ENCODE data around the gene CD300LF.

Gene CD300LF

GRCh38 chr17:74687886-74688285 lies 24.8 kb downstream of the CD300LF start:
- TF ChIP-seq, protein P1, sequence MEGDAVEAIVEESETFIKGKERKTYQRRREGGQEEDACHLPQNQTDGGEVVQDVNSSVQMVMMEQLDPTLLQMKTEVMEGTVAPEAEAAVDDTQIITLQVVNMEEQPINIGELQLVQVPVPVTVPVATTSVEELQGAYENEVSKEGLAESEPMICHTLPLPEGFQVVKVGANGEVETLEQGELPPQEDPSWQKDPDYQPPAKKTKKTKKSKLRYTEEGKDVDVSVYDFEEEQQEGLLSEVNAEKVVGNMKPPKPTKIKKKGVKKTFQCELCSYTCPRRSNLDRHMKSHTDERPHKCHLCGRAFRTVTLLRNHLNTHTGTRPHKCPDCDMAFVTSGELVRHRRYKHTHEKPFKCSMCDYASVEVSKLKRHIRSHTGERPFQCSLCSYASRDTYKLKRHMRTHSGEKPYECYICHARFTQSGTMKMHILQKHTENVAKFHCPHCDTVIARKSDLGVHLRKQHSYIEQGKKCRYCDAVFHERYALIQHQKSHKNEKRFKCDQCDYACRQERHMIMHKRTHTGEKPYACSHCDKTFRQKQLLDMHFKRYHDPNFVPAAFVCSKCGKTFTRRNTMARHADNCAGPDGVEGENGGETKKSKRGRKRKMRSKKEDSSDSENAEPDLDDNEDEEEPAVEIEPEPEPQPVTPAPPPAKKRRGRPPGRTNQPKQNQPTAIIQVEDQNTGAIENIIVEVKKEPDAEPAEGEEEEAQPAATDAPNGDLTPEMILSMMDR (IDR thresholded peaks at IDR 0.05; ENCODE audit: control insufficient read depth, insufficient read depth, low read depth, low read length, missing control alignments), result no peak
- no peak overlapping the region for H3K4me3 ChIP-seq (ENCODE audit: control insufficient read depth, low read depth, low read length)
- DNase-seq (ENCODE audit: low read depth), result no peak

- H3K4me3 ChIP-seq (ENCODE audit: control insufficient read depth, low read depth, low read length), result no peak overlapping the region
- TF ChIP-seq, protein P1 (IDR thresholded peaks at IDR 0.05; ENCODE audit: control insufficient read depth, insufficient read depth, low read depth, low read length, missing control alignments), result no peak
- DNase-seq (ENCODE audit: low read depth), result no peak
Observed at GRCh38 chr17:74686761-74687160, 26.0 kb downstream of the CD300LF start.

DNA sequence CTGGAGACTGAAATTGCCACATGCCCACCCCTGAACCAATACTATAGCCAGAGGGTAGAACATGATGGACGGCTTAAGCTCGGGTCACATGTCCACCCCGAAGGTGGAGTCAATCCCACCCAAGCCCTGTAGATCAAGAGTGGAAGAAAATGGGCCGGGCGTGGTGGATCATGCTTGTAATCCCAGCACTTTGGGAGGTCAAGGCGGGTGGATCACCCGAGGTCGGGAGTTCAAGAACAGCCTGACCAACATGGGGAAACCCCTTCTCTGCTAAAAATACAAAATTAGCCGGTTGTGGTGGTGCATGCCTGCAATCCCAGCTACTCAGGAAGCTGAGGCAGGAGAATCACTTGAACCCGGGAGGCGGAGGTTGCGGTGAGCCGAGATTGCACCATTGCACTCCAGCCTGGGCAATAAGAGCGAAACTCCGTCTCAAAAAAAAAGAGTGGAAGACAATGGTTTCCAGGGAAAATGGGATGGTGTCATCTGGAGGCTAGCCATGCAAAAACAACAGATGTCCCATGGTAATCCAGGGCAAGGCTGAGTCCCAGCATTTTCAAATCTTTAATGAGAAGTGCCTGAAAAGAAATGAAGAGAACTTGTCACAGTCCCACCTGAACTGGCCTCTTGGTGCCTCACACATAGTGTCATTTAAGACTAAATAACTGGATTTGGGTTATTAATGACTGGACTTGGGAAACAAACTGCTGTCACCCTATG lies 30.1 kb downstream of the CD300LF start:
- TF ChIP-seq, protein P1 (IDR thresholded peaks at IDR 0.05; ENCODE audit: control insufficient read depth, insufficient read depth, low read depth, low read length, missing control alignments), result no peak
- no peak overlapping the region for H3K4me3 ChIP-seq (ENCODE audit: control insufficient read depth, low read depth, low read length)
- DNase-seq (ENCODE audit: low read depth), result no peak

GRCh38 chr17:74682028-74682427 lies 30.7 kb downstream of the CD300LF start:
- no peak overlapping the region for H3K4me3 ChIP-seq (ENCODE audit: control insufficient read depth, low read depth, low read length)
- TF ChIP-seq, protein P1 (IDR thresholded peaks at IDR 0.05; ENCODE audit: control insufficient read depth, insufficient read depth, low read depth, low read length, missing control alignments), result no peak
- no peak for DNase-seq (ENCODE audit: low read depth)

GRCh38 chr17:74680941-74681340 lies 31.8 kb downstream of the CD300LF start:
- H3K4me3 ChIP-seq (ENCODE audit: control insufficient read depth, low read depth, low read length), result no peak overlapping the region
- TF ChIP-seq, protein P1 (IDR thresholded peaks at IDR 0.05; ENCODE audit: control insufficient read depth, insufficient read depth, low read depth, low read length, missing control alignments), result no peak
- no peak for DNase-seq (ENCODE audit: low read depth)

DNA sequence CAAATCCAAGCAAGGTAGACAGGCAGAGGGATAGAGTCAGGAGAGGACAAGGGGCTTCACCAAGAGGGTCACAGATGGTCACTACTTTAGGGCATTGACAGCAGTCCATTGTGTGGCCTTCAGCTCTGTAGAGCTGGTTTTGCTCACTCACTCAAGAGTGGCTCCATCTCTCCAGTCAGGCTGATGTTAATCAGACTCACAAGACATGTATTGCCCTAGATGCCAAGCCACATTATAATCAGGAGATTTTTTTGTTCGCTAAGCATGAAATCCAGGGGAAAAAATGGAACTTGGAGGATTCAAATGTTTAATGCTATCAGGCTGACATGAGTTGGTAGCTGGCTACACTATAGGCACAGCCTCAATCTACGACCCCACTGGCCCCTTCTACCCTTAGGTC lies 32.5 kb downstream of the CD300LF start:
- TF ChIP-seq, protein P1 (IDR thresholded peaks at IDR 0.05; ENCODE audit: control insufficient read depth, insufficient read depth, low read depth, low read length, missing control alignments), result no peak
- DNase-seq (ENCODE audit: low read depth), result no peak
- H3K4me3 ChIP-seq (ENCODE audit: control insufficient read depth, low read depth, low read length), result no peak overlapping the region
